Measurements from ENCODE around the gene CPA2.
"Not testable (repeated sequence)": the region's sequence is repeated elsewhere in the genome, so short reads cannot be mapped to it uniquely, and the experiment has no call there.

The CPA2 gene

DNA sequence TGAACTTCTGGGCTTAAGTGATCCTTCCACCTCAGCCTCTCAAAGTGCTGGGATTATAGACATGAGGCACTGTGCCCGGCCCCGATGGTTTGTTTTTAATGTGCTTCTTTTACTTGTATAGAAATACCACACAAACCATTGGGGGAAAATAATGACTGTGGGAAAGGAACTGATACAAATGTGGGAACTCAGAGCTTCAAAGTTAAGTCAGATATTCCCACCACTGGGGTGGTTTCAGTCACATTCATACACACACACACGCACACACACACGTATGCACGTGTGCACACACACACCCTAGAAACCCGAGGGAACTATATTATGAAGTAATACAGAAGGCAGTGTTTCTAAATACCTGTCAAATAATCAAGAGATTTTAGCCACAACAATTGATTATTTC is 43.3 kb downstream of the CPA2 start:
- DNase-seq (ENCODE audit: low read depth): no peak

GRCh38 chr7:130314305-130314704 is 47.6 kb downstream of the CPA2 start:
- DNase-seq (ENCODE audit: low read depth): no peak

DNA sequence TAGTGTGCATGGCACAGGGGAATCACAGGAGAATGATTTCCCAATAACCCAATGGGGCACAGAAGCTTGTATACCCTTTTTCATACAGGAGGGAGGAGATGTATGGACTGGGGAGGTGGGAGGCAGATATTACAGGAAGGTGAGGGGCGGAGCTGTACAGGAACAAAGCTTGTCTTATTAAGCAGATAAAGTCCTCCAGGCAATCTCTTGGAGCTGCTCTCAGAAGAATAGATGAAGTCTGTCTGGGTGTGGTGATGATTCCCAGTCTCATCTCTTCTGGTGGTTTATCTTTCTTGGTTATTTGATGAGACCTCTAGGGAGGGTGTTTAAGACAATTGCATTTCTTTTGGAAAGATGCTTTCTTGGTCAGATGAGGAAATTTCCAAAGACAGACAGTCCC is 52.9 kb downstream of the CPA2 start:
- DNase-seq (ENCODE audit: low read depth): no peak

DNA sequence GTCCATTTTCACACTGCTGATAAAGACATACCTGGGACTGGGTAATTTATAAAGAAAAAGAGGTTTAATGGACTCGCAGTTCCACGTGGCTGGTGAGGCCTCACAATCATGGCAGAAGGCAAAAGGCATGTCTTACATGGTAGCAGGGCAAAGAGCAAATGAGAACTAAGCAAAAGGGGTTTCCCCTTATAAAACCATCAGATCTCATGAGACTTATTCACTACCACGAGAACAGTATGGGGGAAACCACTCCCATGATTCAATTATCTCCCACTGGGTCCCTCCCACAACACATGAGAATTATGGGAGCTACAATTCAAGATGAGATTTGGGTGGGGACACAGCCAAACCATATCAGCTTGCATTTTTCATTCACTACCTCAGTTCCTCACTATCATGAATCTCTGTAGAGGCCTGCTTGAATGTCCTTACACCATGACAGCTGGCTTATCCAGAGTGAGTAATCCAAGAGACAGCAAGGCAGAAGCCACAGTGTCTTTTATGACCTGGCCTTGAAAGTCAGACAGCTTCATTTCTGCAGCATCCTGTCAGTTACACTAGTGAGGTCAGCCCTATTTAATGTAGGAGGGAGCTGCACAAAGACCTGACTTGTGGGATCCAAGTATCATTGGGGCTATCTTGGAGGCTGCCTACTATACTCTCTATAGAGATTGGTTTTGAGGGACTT is 55.0 kb downstream of the CPA2 start:
- DNase-seq (ENCODE audit: low read depth): not testable (repeated sequence)

DNA sequence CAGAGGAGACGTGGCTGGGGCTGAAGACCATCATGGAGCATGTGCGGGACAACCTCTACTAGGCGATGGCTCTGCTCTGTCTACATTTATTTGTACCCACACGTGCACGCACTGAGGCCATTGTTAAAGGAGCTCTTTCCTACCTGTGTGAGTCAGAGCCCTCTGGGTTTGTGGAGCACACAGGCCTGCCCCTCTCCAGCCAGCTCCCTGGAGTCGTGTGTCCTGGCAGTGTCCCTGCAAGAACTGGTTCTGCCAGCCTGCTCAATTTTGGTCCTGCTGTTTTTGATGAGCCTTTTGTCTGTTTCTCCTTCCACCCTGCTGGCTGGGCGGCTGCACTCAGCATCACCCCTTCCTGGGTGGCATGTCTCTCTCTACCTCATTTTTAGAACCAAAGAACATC is 56.0 kb downstream of the CPA2 start:
- no peak for DNase-seq (ENCODE audit: low read depth)

DNA sequence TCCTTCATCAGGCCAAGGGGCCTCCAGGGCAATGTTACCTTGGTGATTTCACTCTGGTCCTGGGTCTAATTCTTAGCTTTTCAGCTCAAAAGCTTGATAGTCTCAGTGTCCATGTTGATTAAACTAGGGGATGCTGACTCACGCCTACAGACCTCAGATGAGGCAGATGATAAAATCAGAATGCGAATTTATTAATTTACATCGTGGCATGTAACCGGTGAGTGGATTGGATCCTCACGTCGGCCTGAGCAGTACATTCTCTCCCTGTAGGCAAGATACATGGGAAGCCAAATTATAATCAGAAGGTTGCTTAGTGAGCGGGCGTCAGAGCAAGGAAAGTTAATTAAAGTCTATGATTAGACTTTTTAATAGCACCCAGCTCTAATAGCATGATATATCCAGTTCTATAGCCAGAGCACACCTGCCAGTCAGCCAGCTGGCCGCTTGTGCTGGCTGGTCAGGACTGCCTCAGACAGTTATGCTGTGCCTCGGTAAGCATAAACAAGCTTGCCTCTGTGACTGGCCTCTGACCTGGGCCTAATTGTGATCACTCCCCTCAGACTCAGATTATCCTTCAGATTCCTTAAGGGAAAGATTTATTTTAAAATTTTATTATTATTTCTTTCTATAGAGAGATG is 57.8 kb downstream of the CPA2 start:
- no peak for DNase-seq (ENCODE audit: low read depth)

GRCh38 chr7:130329681-130330080 is 63.0 kb downstream of the CPA2 start:
- no peak for DNase-seq (ENCODE audit: low read depth)

GRCh38 chr7:130332259-130333053 is 65.8 kb downstream of the CPA2 start:
- no peak for DNase-seq (ENCODE audit: low read depth)

DNA sequence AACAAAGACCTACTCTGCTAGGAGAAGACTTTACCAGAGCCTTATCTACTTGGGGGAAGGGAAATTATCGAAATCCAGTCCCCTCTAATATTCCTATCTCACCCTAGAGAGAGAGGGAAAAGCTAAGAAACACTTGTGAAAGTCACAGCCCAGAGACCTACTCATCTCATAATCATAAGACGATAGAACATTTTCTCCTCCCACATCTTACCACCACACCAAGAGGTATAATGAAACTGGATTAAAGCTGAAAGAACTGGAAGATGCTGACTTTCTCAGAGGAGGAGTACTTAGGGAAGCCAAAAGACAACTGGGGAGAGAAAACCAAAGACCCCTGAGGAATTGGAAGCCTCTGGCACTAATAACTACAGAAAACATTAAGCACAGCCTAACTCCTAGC is 67.2 kb downstream of the CPA2 start:
- DNase-seq (ENCODE audit: low read depth): no peak

DNA sequence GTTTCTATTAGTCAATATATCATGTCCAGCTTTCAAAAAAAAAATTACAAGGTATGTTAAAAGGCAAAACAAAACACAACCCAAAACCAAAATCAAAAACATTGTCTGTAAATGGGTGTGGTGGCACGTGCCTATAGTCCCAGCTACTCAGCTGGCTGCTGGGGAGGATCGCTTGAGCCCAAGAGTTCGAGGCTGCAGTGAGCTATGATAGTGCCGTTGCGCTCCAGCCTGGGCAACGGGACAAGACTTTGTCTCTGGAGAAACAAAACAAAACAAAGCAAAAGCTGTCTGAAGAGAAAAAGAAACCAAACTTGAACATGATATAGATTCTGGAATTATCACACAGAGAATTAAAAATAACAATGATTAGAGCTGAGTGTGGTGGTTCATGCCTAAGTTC is 67.6 kb downstream of the CPA2 start:
- no peak for DNase-seq (ENCODE audit: low read depth)

GRCh38 chr7:130337410-130337971 is 70.8 kb downstream of the CPA2 start:
- no peak for DNase-seq (ENCODE audit: low read depth)

- no peak for DNase-seq (ENCODE audit: low read depth)
These were observed 71.6 kb downstream of the CPA2 start for GRCh38 chr7:130338233-130338632.
